Measurements from ENCODE around the gene POLN.

Gene POLN

DNA sequence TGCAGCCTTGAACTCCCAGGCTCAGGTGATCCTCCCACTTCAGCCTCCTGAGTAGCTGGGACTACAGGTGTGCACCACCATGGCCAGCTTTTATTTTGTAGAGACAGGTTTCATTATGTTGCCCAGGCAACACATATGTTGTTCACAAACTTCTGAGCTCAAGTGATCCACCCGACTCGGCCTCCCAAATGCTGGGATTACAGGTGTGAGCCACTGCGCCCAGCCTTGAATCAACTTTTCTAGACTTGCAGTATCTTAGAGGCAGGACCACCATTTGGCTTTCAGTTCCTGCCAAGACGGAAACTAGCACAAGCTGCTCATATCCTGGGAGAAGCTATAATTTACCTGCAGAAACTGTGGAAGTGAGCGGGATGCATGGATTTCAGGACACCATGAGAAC lies 162.9 kb downstream of the POLN start:
- POLR2A ChIA-PET = no interaction called here
- CTCF ChIA-PET = no interaction called here
- no peak overlapping the region for H3K4me3 ChIP-seq (ENCODE audit: low read depth, low read length)
- DNase-seq (ENCODE audit: low read depth, low spot score) = no peak
- TF ChIP-seq, protein P1, sequence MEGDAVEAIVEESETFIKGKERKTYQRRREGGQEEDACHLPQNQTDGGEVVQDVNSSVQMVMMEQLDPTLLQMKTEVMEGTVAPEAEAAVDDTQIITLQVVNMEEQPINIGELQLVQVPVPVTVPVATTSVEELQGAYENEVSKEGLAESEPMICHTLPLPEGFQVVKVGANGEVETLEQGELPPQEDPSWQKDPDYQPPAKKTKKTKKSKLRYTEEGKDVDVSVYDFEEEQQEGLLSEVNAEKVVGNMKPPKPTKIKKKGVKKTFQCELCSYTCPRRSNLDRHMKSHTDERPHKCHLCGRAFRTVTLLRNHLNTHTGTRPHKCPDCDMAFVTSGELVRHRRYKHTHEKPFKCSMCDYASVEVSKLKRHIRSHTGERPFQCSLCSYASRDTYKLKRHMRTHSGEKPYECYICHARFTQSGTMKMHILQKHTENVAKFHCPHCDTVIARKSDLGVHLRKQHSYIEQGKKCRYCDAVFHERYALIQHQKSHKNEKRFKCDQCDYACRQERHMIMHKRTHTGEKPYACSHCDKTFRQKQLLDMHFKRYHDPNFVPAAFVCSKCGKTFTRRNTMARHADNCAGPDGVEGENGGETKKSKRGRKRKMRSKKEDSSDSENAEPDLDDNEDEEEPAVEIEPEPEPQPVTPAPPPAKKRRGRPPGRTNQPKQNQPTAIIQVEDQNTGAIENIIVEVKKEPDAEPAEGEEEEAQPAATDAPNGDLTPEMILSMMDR (IDR thresholded peaks at IDR 0.05; ENCODE audit: insufficient read depth, low read length, missing control alignments) = no peak

GRCh38 chr4:2078584-2078983 lies 163.3 kb downstream of the POLN start:
- POLR2A ChIA-PET = no interaction called here
- TF ChIP-seq, protein P1 (IDR thresholded peaks at IDR 0.05; ENCODE audit: insufficient read depth, low read length, missing control alignments) = no peak
- no peak for DNase-seq (ENCODE audit: low read depth, low spot score)
- CTCF ChIA-PET = no interaction called here
- H3K4me3 ChIP-seq (ENCODE audit: low read depth, low read length) = no peak overlapping the region

GRCh38 chr4:2077537-2078460 lies 164.1 kb downstream of the POLN start:
- ChIA-PET POLR2A (no interaction called here), CTCF (no interaction called here)
- TF ChIP-seq, protein P1 (IDR thresholded peaks at IDR 0.05; ENCODE audit: insufficient read depth, low read length, missing control alignments) = no peak
- no peak overlapping the region for H3K4me3 ChIP-seq (ENCODE audit: low read depth, low read length)
- DNase-seq (ENCODE audit: low read depth, low spot score) = no peak

- no peak overlapping the region for H3K4me3 ChIP-seq (ENCODE audit: low read depth, low read length)
- CTCF ChIA-PET = no interaction called here
- TF ChIP-seq, protein P1 (IDR thresholded peaks at IDR 0.05; ENCODE audit: insufficient read depth, low read length, missing control alignments) = no peak
- POLR2A ChIA-PET = no interaction called here
- no peak for DNase-seq (ENCODE audit: low read depth, low spot score)
Measured at GRCh38 chr4:2076908-2077536, 164.9 kb downstream of the POLN start.

DNA sequence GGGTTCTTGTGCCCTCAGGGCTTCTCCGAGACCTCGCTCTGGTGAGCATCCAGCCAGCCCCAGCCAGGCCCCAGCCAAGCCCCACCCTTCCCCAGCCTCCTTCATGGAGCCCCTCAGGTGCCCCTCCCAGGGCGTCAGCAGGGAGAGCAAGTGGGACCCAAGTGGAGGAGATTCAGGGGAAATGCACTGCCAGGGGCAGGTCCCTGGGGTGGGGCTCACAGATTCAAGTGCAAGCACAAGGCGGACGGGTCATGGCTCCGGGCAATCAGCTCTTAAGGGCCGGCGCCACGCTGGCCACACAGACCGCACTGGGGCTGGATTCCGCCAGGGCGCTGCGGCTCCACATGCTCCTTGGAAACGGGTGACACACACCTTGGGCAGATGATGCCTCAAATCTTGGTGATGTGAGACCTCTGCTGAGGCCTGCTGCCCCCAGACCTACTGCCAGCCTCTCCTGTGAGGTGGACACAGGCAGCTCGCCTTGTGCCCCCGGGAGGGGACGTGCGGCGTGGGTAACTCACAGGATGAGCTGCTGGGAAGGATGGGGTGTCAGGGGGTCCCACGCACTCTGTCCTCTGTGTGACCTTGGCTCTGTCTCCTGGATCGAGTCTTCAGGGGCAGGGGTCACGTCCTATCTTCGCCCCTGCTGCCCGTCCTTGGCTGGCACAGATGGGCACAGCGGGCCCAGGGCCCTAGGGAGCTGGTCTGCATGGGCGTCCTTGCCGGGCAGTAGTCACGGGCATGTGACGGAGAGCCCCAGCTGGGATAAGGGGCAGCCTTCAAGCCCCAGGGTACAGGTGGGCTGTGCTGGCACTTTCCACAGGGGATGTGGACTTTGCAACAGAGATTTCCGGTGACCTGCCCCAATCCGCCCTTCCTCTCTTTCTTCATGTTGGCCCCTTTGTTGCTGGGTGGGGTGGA lies 165.7 kb downstream of the POLN start:
- POLR2A ChIA-PET = no interaction called here
- CTCF ChIA-PET = no interaction called here
- H3K4me3 ChIP-seq (ENCODE audit: low read depth, low read length) = no peak overlapping the region
- TF ChIP-seq, protein P1 (IDR thresholded peaks at IDR 0.05; ENCODE audit: insufficient read depth, low read length, missing control alignments) = no peak
- no peak for DNase-seq (ENCODE audit: low read depth, low spot score)

All from AG04449 (cell line).